HepG2 (cell line): ENCODE data around the gene DRC7. TPM values are rescaled to one million over a fixed set of nuclear protein-coding genes. Genes with fewer than 3 reads are reported as not detected.

ENCODE experiments used
- DMAP1 ChIP-seq: IDR thresholded peaks from 2 replicates; pipeline ENCODE4 v1.6.1; 2016
- ETV6 ChIP-seq: sonication (generic); formaldehyde crosslinking; conservative IDR thresholded peaks from 2 replicates; pipeline ENCODE4 v1.4.0; 2020; ENCODE audit warnings: missing genetic modification reagents
- JUNB ChIP-seq: sonication (generic); formaldehyde crosslinking; IDR thresholded peaks from 2 replicates; pipeline ENCODE4 v1.8.0; 2022; ENCODE audit warnings: missing genetic modification reagents, mild to moderate bottlenecking, borderline replicate concordance
- MIER2 ChIP-seq: IDR thresholded peaks from 2 replicates; pipeline ENCODE4 v1.6.1; 2016; ENCODE audit warnings: missing biosample characterization, missing genetic modification reagents
- PPARG ChIP-seq: conservative IDR thresholded peaks from 2 replicates; pipeline ENCODE4 v1.6.1; 2016; ENCODE audit warnings: missing biosample characterization, missing genetic modification reagents
- RFXANK ChIP-seq: IDR thresholded peaks from 2 replicates; pipeline ENCODE4 v1.6.1; 2016
- SIN3B ChIP-seq: fragments of 150-350 bp; IDR thresholded peaks from 2 replicates; pipeline ENCODE4 v1.6.1; 2014; ENCODE audit warnings: low read length
- TCF7 ChIP-seq: sonication (generic); IDR thresholded peaks from 2 replicates; pipeline ENCODE4 v1.6.1; 2016; ENCODE audit warnings: antibody characterized with exemption, low read depth
- ZNF207 ChIP-seq: fragments of 450-650 bp; IDR thresholded peaks from 2 replicates; pipeline ENCODE4 v1.6.1; 2016; ENCODE audit warnings: antibody characterized with exemption, borderline replicate concordance
- ZNF253 ChIP-seq: sonication (generic); formaldehyde crosslinking; IDR thresholded peaks from 2 replicates; pipeline ENCODE4 v1.8.0; 2022; ENCODE audit warnings: mild to moderate bottlenecking, missing genetic modification reagents, borderline replicate concordance
- ZNF362 ChIP-seq: sonication (generic); formaldehyde crosslinking; IDR thresholded peaks from 2 replicates; pipeline ENCODE4 v1.4.0; 2020; ENCODE audit warnings: missing genetic modification reagents, mild to moderate bottlenecking, borderline replicate concordance
- ZNF549 ChIP-seq: sonication (generic); formaldehyde crosslinking; IDR thresholded peaks from 2 replicates; pipeline ENCODE4 v1.5.0; 2020; ENCODE audit warnings: missing genetic modification reagents
- ZUFSP ChIP-seq: sonication (generic); formaldehyde crosslinking; IDR thresholded peaks from 2 replicates; pipeline ENCODE4 v1.9.0; 2021; ENCODE audit warnings: missing genetic modification reagents, mild to moderate bottlenecking, borderline replicate concordance
- polyA plus RNA-seq, 8 experiments: library from polyadenylated mRNA; depleted of rRNA in 3 of 8; stranded (reverse) in 7 of 8; unstranded in 1 of 8; fragments of >200 nt; fragmentation: Illumina TruSeq in 4 of 8; extraction: Trizol in 4 of 8; gene quantifications; 2 replicates each; pipeline versions ENCODE4 v1.2.1 to v1.2.3, GENCODE V29; 2011 to 2016; ENCODE audit warnings: low read depth in 4 of 8, missing spikeins in 1 of 8, mixed read lengths in 1 of 8; ENCODE audit not compliant: insufficient read depth in 1 of 8
- total RNA-seq, 5 experiments: library from RNA; depleted of rRNA; stranded (reverse); fragments of >200 nt; fragmentation: Illumina TruSeq; extraction: Trizol; gene quantifications; 2 replicates each; pipeline ENCODE4 v1.2.3, GENCODE V29; 2016; ENCODE audit warnings: low read depth in 1 of 5

DRC7 gene
- total and polyA plus RNA-seq, 2 of the 13 experiments (the other 11 are each of a cell fraction or from before 2014, with no cell fraction given): 2.7 to 3.4 TPM

GRCh38 chr16:57668630-57669475 is 25.8 kb upstream of the DRC7 start (continued):
- TF ChIP-seq ETV6 (CRISPR knock-in tag): 0 out of 2 replicates have a peak, but pooled peaks have one; percentile 31
- TF ChIP-seq SIN3B: no peak
- TF ChIP-seq ZNF207: no peak
- no peak for TF ChIP-seq RFXANK
- TF ChIP-seq TCF7: no peak
- no peak for TF ChIP-seq ZNF549 (CRISPR knock-in tag)
- TF ChIP-seq ZNF253: peak; percentile 56; the same call in 1 of the 2 replicates
- TF ChIP-seq ZUFSP: no peak
- no peak for TF ChIP-seq DMAP1
- TF ChIP-seq JUNB (CRISPR knock-in tag): no peak
- TF ChIP-seq MIER2 (CRISPR knock-in tag): no peak
- TF ChIP-seq ZNF362 (CRISPR knock-in tag): no peak
- no peak for TF ChIP-seq PPARG (CRISPR knock-in tag)
